ENCODE data around the gene FOSL2.

The FOSL2 gene

GRCh38 chr2:28408764-28409599, 16.3 kb downstream of the FOSL2 start:
- in situ Hi-C loops (cut with MboI; ENCODE audit: low sequenced_read_pairs): no loop called here

- in situ Hi-C loops (cut with MboI; ENCODE audit: low sequenced_read_pairs): no loop called here
Observed at GRCh38 chr2:28411166-28411755, 18.6 kb downstream of the FOSL2 start.

- in situ Hi-C loops (cut with MboI; ENCODE audit: low sequenced_read_pairs): no loop called here
Observed at GRCh38 chr2:28411956-28412609, 19.4 kb downstream of the FOSL2 start.

GRCh38 chr2:28412625-28413151, 20.0 kb downstream of the FOSL2 start:
- in situ Hi-C loops (cut with MboI; ENCODE audit: low sequenced_read_pairs): no loop called here

GRCh38 chr2:28413152-28413898, 20.7 kb downstream of the FOSL2 start:
- in situ Hi-C loops (cut with MboI; ENCODE audit: low sequenced_read_pairs): no loop called here

GRCh38 chr2:28413899-28414295, 21.2 kb downstream of the FOSL2 start:
- in situ Hi-C loops (cut with MboI; ENCODE audit: low sequenced_read_pairs): no loop called here

GRCh38 chr2:28414583-28414982, 21.9 kb downstream of the FOSL2 start:
- in situ Hi-C loops (cut with MboI; ENCODE audit: low sequenced_read_pairs): no loop called here

- in situ Hi-C loops (cut with MboI; ENCODE audit: low sequenced_read_pairs): no loop called here
Observed at GRCh38 chr2:28415010-28415409, 22.4 kb downstream of the FOSL2 start.

GRCh38 chr2:28415715-28416114, 23.1 kb downstream of the FOSL2 start:
- in situ Hi-C loops (cut with MboI; ENCODE audit: low sequenced_read_pairs): no loop called here

GRCh38 chr2:28419003-28419402, 26.3 kb downstream of the FOSL2 start:
- in situ Hi-C loops (cut with MboI; ENCODE audit: low sequenced_read_pairs): no loop called here

- in situ Hi-C loops (cut with MboI; ENCODE audit: low sequenced_read_pairs): no loop called here
Observed at GRCh38 chr2:28419443-28420270, 27.0 kb downstream of the FOSL2 start.

GRCh38 chr2:28420722-28421121, 28.1 kb downstream of the FOSL2 start:
- in situ Hi-C loops (cut with MboI; ENCODE audit: low sequenced_read_pairs): no loop called here

- in situ Hi-C loops (cut with MboI; ENCODE audit: low sequenced_read_pairs): no loop called here
Observed at GRCh38 chr2:28422908-28423741, 30.5 kb downstream of the FOSL2 start.

GRCh38 chr2:28423856-28424605, 31.4 kb downstream of the FOSL2 start:
- in situ Hi-C loops (cut with MboI; ENCODE audit: low sequenced_read_pairs): no loop called here

GRCh38 chr2:28424799-28425463, 32.3 kb downstream of the FOSL2 start:
- in situ Hi-C loops (cut with MboI; ENCODE audit: low sequenced_read_pairs): no loop called here

- in situ Hi-C loops (cut with MboI; ENCODE audit: low sequenced_read_pairs): no loop called here
Observed at GRCh38 chr2:28425464-28425835, 32.8 kb downstream of the FOSL2 start.

- in situ Hi-C loops (cut with MboI; ENCODE audit: low sequenced_read_pairs): no loop called here
Observed at GRCh38 chr2:28427741-28428415, 35.2 kb downstream of the FOSL2 start.

- in situ Hi-C loops (cut with MboI; ENCODE audit: low sequenced_read_pairs): no loop called here
Observed at GRCh38 chr2:28428486-28428885, 35.8 kb downstream of the FOSL2 start.

Data from hTERT RPE-1 (cell line).